HG03575 (cell line): ENCODE data around the gene ARHGAP23.

Experiments used
- ATAC-seq: cut with Tn5 transposase; IDR thresholded peaks from one replicate; pipeline ENCODE4 v1.9.1; 2021; ENCODE audit not compliant: unreplicated experiment, insufficient number of reproducible peaks, low FRiP score; ENCODE audit errors: extremely low read depth

The ARHGAP23 gene, protein sequence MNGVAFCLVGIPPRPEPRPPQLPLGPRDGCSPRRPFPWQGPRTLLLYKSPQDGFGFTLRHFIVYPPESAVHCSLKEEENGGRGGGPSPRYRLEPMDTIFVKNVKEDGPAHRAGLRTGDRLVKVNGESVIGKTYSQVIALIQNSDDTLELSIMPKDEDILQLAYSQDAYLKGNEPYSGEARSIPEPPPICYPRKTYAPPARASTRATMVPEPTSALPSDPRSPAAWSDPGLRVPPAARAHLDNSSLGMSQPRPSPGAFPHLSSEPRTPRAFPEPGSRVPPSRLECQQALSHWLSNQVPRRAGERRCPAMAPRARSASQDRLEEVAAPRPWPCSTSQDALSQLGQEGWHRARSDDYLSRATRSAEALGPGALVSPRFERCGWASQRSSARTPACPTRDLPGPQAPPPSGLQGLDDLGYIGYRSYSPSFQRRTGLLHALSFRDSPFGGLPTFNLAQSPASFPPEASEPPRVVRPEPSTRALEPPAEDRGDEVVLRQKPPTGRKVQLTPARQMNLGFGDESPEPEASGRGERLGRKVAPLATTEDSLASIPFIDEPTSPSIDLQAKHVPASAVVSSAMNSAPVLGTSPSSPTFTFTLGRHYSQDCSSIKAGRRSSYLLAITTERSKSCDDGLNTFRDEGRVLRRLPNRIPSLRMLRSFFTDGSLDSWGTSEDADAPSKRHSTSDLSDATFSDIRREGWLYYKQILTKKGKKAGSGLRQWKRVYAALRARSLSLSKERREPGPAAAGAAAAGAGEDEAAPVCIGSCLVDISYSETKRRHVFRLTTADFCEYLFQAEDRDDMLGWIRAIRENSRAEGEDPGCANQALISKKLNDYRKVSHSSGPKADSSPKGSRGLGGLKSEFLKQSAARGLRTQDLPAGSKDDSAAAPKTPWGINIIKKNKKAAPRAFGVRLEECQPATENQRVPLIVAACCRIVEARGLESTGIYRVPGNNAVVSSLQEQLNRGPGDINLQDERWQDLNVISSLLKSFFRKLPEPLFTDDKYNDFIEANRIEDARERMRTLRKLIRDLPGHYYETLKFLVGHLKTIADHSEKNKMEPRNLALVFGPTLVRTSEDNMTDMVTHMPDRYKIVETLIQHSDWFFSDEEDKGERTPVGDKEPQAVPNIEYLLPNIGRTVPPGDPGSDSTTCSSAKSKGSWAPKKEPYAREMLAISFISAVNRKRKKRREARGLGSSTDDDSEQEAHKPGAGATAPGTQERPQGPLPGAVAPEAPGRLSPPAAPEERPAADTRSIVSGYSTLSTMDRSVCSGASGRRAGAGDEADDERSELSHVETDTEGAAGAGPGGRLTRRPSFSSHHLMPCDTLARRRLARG (N-terminal part only)

DNA sequence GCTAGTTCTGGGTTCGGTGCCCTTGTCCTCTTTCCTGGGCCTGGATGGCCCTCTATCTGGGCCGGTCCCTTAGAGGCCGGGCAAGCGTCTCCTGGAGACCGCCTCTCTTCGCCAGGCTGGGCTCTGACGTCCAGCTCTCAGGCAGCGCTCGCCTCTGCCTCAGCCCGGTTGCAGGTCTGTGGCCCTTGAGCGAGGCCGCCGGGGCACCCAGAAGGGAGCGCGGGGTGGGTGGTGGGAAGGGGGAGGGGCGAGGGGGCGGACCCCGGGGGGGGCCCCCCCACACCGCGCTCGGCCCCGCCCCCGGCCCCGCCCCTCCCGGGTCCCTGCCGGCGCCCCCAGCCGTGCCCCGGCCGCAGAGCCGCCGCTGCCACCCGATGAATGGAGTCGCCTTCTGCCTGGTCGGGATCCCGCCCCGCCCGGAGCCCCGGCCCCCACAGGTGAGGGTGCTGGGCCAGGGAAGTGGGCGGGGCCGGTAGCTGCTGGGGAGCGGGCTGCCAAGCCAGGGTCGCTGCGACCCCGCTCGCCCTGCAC is at the start of gene ARHGAP23:
ARHGAP23 (plus strand) TSS at position 353 of the 531 bp plus-strand sequence; CDS start at position 375, 22 bp downstream.
- no peak for ATAC-seq

- ATAC-seq: no peak
Observed at GRCh38 chr17:38379448-38379847, 48.8 kb upstream of the ARHGAP23 start.

DNA sequence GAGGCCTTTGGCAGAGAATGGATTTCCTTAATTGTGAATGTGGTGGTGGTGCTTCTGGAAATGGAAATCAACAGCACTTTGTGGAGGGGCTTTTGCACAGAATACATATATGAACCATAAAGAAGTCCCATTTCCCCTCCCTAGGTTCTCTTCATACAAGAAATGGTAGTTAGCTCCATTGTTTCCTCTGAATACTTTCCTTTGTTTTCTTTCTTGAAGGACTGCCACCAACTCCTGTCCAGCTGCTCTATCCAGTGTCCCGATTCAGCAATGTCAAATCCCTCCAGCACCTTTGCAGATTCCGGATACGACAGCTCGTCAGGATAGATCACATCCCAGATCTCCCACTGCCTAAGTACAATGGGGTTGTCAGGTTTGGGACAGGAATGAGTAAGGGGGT is 33.2 kb upstream of the ARHGAP23 start:
- ATAC-seq: no peak

DNA sequence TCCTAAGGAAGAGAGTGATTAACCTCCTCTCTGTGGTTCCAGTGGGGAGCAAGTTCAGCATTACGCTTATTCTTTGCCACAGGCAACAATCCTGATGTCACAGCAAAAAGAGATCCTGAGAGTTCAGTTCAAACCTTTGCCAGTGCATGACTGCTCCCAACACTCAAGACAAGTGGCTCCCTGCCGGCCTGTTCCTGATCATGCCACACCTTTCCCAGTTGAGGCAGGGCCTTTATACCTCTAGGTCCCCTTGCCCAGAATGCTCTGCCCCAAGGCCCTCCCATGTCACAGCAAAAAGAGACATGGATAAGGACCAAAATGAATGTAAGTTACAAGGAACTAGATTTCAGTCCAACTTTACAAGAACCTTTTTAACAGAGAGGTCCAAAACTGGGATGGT is 31.0 kb upstream of the ARHGAP23 start:
- ATAC-seq: no peak

GRCh38 chr17:38400286-38400685 is 28.0 kb upstream of the ARHGAP23 start:
- no peak for ATAC-seq

DNA sequence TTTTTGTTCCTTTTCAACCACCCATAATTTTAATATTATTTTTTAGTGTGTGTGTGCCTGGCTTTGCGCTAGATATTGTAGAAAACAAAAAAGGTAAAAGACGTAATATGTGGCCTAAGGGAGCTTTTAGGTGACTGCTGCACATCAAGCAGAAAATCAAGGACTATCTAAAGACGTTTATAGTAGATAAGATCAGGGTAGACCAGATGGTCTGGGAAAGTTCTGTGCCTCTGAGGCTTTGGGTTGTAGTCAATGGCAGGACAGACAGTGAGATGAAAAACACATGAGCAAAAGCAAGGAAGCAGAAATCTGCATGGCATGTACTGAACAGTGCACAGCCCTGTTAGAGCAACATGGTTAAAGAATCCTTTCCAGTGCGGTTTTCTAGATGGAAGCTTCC is 26.8 kb upstream of the ARHGAP23 start:
- no peak for ATAC-seq

DNA sequence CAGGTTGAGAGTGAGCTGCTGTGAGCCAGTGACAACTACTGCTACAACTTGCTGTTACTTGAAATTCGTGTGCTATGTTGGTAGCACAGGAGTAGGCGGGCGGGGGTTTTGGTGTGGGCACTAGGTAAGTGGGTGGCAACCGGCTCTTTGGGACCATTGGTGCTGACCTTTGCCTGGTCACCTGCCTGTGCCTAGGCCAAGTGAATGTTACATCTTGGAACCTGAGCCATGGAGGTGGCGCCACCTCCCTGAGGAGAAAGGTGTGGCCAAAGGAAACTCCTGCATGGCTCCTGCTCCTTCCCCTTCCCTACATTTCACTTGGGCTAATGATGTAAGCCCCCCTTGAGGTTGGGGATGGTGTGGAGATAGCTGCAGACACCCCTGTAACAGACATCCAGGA is 25.4 kb upstream of the ARHGAP23 start:
- ATAC-seq: no peak

DNA sequence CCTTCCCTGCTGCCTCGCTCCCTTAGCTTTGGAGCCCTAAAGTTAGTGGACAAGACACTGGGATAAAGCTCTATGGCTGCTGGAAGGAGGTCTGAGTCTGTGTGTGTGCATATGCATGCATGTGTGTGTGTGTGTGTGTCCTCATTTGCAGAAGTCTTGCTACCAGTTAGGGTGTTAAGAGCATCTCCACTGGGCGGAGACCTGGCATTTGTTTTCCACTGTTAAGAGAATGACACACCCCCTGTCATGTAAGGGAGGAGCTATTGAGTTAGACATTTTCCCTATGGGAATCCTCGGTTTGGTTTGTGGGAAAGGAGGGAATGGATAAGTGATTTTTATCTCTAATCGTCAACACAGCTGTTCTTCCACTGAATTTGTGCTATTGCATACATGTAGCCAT is 24.8 kb upstream of the ARHGAP23 start:
- ATAC-seq: no peak

DNA sequence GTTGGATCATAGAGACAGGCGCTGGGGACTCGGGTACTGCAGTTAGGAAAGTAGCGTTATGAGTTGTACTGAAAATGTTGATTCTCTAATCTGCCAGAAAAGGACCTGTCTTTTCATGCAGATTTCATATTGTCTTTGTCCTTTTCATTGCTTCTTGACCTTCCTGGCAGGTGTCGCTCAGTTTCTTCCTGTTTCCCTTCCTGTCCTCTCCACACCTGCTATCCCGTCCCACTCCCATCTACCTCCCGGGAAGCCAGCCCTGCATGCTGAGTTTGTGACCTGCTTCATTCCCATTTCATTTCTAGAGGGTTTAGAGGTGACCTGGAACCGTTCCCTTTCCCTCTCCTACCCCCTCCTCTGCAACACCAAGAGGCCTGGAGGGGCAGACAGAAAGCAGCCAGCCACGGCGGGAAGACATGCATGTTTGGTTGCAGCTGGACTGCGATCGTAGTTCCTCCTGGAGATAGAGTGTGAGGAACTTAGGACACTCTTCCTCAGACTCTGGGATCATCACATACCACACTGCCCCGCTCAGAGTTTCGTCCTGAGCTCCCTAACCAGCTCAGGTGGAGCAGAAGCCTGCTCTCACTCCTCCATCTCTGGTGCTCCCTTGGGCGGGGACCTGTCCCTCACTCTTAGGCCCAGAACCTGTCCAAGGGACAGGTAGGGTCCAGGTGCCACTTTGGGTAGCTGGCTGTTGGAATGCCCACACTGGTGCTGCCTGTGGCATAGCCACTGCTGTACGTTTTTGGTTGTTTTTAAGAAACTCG is 23.9 kb upstream of the ARHGAP23 start:
- ATAC-seq: no peak

- no peak for ATAC-seq
Observed at GRCh38 chr17:38405654-38406053, 22.6 kb upstream of the ARHGAP23 start.

DNA sequence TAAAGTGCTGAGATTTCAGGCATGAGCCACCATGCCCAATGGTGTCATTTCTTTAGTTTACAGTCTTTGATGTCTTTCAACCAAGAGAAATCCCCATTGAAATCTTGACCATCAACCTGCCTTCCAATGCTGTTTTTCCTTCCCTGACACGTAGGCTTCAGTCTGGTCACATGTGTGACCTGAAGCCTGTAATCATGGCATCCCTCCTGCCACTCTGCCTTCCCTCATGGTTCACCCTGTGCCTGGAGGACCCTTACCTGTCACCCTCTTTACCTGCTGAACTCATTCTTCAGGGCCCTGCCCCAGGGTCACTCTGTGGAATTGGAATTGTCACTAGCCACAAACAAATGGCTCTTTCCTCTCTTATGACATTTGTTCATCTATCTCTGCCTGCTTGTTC is 18.1 kb upstream of the ARHGAP23 start:
- no peak for ATAC-seq

DNA sequence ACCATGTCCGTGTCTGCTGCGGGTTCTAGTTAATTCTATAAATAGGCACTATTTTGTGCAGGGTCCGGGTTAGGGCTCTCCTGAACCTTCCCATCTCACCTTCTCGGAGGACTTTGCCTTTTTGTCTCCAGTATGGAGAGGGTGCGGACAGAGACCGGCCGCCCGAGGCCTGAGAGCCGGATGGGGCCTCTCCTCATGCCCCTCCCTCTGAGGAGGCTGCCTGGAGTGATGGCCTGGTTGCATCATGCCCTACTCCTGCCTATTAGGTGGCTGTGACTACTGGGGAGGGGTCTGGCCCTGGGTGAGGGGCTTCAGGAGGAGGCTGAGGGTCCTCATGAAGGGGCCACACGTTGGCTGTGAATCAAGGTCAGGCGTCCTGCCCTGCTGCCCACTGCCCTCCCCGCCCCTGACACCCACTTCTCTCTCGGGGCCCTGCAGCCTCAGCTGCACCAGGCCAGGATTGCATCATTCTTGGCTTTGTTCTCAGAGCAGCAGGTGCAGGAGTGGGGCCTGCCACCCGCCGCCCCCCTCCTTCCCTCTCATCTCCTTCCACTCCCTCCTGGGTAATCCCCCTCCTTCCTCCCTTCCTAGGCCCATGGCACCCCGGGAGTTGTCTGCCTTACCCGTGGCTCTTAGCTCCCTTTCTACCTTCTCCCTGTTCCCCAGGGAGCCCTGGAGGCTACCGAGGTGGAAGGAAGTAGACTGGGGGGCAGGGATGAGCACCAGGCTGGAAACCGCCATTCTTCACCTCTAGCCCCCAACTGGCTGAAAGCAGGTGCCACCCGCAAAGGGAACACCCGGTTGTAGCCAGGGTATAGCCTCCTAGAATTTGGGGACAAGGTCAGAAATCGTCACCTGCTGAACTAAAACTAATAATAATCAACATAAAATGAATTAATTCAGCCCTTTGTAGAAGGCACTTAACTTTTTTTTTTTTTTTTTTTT is 12.7 kb upstream of the ARHGAP23 start:
- ATAC-seq: no peak

DNA sequence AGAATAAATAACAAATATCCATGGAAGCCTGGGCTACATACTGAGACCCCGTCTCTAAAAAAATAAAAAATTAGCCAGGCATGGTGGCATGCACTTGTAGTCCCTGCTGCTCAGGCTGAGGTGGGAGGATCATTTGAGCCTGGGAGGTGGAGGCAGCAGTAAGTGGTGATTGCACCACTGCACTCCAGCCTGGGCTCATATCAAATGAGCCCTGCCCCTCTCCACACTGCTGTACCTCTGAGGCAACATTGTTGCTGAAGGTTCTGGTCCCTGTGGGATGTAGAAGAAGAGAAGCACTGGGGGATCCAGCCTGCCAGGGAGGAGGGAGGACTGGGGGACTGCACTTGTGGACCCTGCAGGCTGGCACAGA is 11.4 kb upstream of the ARHGAP23 start:
- ATAC-seq: no peak

- no peak for ATAC-seq
Observed at GRCh38 chr17:38417210-38417951, 10.9 kb upstream of the ARHGAP23 start.

DNA sequence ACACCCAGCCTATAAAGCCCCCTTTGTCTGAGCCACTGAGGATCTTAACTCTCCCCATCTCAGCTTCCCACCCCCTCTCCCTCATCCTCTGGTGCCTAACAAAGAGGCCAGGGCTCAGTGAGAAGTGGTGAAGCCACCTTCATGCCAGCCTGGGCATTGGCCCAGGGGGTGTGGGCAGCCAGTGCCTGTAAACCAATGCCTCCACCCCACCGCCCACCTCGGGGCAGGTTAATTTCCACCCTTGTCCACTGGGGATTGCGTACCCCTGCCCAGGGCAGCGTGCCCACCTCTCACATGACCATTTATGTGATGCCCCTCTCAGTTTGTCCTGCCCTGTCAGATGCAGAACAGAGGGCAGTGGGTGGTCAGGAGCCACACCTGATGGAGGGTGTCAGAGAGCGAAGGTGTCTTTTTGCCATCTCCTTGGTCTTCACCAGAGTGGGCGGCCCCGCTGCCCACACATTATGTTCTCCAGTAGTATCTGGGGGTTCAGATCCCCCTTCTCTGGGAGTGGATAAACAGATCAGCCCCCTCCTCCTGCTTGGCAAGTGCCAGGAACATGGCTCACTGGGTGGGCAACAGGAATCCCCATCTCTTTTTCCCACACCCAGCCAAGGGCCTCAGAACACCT is 10.1 kb upstream of the ARHGAP23 start:
- ATAC-seq: no peak
